Adipocyte (in vitro differentiated cells): Measurements from ENCODE around the gene MEPCE.

Experiments
- DNase-seq: peaks from one replicate; pipeline ENCODE4 v3.0.0-alpha.2; 2015; ENCODE audit warnings: low read depth
- H3K27me3 ChIP-seq: replicated peaks from 2 replicates; pipeline ENCODE4 v1.7.0; 2013; ENCODE audit warnings: mild to moderate bottlenecking, low read length, moderate library complexity; ENCODE audit not compliant: control insufficient read depth, insufficient read depth
- H3K36me3 ChIP-seq: 2 replicates; pipeline ENCODE4 v1.7.0; 2013; ENCODE audit warnings: low read length, mild to moderate bottlenecking, moderate library complexity; ENCODE audit not compliant: control insufficient read depth, insufficient read depth, severe bottlenecking
- H3K4me1 ChIP-seq: 2 replicates; pipeline ENCODE4 v1.7.0; 2013; ENCODE audit warnings: mild to moderate bottlenecking, low read length, moderate library complexity; ENCODE audit not compliant: control insufficient read depth, insufficient read depth
- H3K4me3 ChIP-seq: 2 replicates; pipeline ENCODE4 v1.7.0; 2013; ENCODE audit warnings: mild to moderate bottlenecking, low read length, moderate library complexity
- H3K9ac ChIP-seq: 2 replicates; pipeline ENCODE4 v1.7.0; 2013; ENCODE audit warnings: mild to moderate bottlenecking, low read length, moderate library complexity
- H3K9me3 ChIP-seq: 2 replicates; pipeline ENCODE4 v1.7.0; 2013; ENCODE audit warnings: mild to moderate bottlenecking, low read length, moderate library complexity; ENCODE audit not compliant: control insufficient read depth

Gene MEPCE

GRCh38 chr7:100411101-100411500 is 18.5 kb upstream of the MEPCE start:
- no peak for DNase-seq
- peaks cover 4% of the 10 kb centered on the region for H3K36me3 ChIP-seq
- peaks cover 13% of the 10 kb centered on the region for H3K27me3 ChIP-seq

DNA sequence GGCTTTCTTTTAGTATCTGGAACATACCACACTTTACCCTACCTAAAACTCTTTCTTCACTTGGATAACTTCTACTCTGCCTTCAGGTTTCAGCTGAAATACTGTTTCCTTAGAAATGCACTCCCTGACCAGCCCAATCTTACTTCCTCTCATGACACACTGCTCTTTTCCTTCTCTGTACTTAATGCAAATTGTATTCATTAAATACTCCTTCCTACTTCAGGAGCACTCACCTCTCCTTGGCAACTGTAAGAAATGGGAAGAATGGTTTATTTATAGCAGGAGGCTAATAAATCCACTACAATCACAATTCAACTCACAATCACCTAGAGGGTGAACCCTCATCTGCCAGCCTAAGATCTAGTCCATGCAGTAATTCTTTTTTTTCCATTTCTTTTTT is 16.3 kb upstream of the MEPCE start:
- Histone ChIP-seq H3K4me1 (no peaks in the 10 kb centered on the region), H3K9me3 (no peaks in the 10 kb centered on the region), H3K9ac (no peak overlapping the region), H3K4me3 (no peak overlapping the region), H3K27me3 (peaks cover 13% of the 10 kb centered on the region), H3K36me3 (peaks cover 4% of the 10 kb centered on the region)
- no peak for DNase-seq

More at GRCh38 chr7:100411101-100411500, 18.5 kb upstream of the MEPCE start:
- Histone ChIP-seq H3K9me3 (no peaks in the 10 kb centered on the region), H3K4me3 (no peak overlapping the region), H3K9ac (no peak overlapping the region), H3K4me1 (peaks cover 13% of the 10 kb centered on the region)

DNA sequence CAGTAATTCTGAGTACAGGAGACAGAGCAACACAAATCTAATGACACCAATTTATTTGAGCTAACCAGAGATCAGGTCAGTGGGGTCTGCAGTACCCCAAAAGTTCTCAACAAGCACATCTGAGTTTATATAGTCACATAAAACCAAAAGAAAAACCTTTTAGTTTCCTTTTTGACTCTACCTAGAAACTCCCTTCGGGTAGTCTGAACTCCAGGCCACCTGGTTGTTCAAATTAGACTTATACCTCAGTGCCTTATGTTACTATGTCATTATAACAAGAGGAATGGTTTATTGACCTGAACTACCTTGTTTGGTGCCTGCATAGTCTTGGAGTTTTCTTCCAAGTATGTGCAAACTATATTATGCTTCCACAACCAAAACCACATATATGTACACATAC is 15.7 kb upstream of the MEPCE start:
- peaks cover 1% of the 10 kb centered on the region for H3K4me1 ChIP-seq
- H3K36me3 ChIP-seq, result peaks cover 4% of the 10 kb centered on the region
- no peak overlapping the region for H3K4me3 ChIP-seq
- peaks cover 13% of the 10 kb centered on the region for H3K27me3 ChIP-seq
- DNase-seq, result no peak
- no peaks in the 10 kb centered on the region for H3K9me3 ChIP-seq
- H3K9ac ChIP-seq, result no peak overlapping the region

- Histone ChIP-seq H3K36me3 (peaks cover 4% of the 10 kb centered on the region), H3K9me3 (no peaks in the 10 kb centered on the region), H3K4me3 (no peak overlapping the region), H3K27me3 (peaks cover 4% of the 10 kb centered on the region), H3K4me1 (peaks cover 14% of the 10 kb centered on the region), H3K9ac (no peak overlapping the region)
- no peak for DNase-seq
These were observed 14.2 kb upstream of the MEPCE start for GRCh38 chr7:100415448-100415847.

GRCh38 chr7:100418930-100419659 is 10.5 kb upstream of the MEPCE start:
- H3K4me1 ChIP-seq, result peaks cover 14% of the 10 kb centered on the region
- no peak overlapping the region for H3K9ac ChIP-seq
- H3K9me3 ChIP-seq, result no peaks in the 10 kb centered on the region
- H3K4me3 ChIP-seq, result no peak overlapping the region
- H3K36me3 ChIP-seq, result peaks cover 4% of the 10 kb centered on the region
- no peaks in the 10 kb centered on the region for H3K27me3 ChIP-seq
- peak; percentile 53 for DNase-seq

GRCh38 chr7:100419660-100420226 is 9.9 kb upstream of the MEPCE start:
- Histone ChIP-seq H3K4me1 (peaks cover 14% of the 10 kb centered on the region), H3K27me3 (no peaks in the 10 kb centered on the region), H3K36me3 (peaks cover 4% of the 10 kb centered on the region), H3K4me3 (no peak overlapping the region), H3K9me3 (no peaks in the 10 kb centered on the region), H3K9ac (no peak overlapping the region)
- no peak for DNase-seq

DNA sequence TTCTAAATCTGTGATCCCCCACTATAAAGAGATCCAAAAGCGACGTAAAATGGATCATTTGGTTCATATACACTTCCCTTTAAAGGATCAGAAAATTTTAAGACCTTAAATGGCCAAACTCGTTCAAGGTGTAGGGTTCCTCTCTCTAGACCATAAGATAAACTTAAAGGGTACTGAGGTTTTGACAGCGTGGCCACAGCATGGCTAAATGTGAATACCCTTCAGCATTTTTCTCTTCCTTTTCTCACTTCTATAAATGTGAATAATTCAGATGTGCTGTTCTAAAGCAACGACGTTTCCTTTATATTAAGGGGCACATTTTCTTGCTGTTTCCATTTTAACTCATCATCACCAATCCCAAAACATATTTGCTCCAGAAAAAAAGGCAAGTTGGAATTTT is 6.3 kb upstream of the MEPCE start:
- H3K27me3 ChIP-seq, result no peaks in the 10 kb centered on the region
- H3K9me3 ChIP-seq, result no peaks in the 10 kb centered on the region
- no peak for DNase-seq
- H3K9ac ChIP-seq, result no peak overlapping the region
- peaks cover 20% of the 10 kb centered on the region for H3K4me1 ChIP-seq
- H3K4me3 ChIP-seq, result no peak overlapping the region
- H3K36me3 ChIP-seq, result no peaks in the 10 kb centered on the region

GRCh38 chr7:100425347-100425746 is 4.3 kb upstream of the MEPCE start:
- Histone ChIP-seq H3K9me3 (no peaks in the 10 kb centered on the region), H3K4me3 (no peak overlapping the region), H3K4me1 (peaks cover 5% of the 10 kb centered on the region), H3K27me3 (no peaks in the 10 kb centered on the region), H3K36me3 (no peaks in the 10 kb centered on the region), H3K9ac (no peak overlapping the region)
- no peak for DNase-seq

DNA sequence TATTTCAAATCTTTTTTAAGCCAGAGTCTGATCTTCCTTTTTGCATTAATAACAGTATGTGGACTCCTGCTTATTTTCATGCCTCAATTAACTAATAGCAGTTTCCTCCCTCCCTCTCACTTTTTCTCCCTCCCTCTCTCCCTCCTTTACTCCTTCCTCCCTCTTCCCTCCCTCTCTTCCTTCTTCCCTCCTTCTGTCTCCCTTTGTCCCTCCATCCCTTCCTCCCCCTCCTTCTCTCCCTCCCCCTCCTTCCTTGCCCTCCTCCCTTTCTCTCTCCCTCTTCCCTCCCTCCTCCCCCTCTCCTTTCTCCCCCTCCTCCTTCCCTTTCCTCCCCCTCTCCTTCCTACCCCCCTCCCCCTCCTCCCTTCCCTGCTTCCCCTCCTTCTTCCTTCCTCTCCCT is 3.1 kb upstream of the MEPCE start:
- H3K9ac ChIP-seq, result no peak overlapping the region
- no peak overlapping the region for H3K4me3 ChIP-seq
- no peaks in the 10 kb centered on the region for H3K9me3 ChIP-seq
- DNase-seq, result no peak
- peaks cover 17% of the 10 kb centered on the region for H3K4me1 ChIP-seq
- no peaks in the 10 kb centered on the region for H3K27me3 ChIP-seq
- peaks cover 1% of the 10 kb centered on the region for H3K36me3 ChIP-seq

DNA sequence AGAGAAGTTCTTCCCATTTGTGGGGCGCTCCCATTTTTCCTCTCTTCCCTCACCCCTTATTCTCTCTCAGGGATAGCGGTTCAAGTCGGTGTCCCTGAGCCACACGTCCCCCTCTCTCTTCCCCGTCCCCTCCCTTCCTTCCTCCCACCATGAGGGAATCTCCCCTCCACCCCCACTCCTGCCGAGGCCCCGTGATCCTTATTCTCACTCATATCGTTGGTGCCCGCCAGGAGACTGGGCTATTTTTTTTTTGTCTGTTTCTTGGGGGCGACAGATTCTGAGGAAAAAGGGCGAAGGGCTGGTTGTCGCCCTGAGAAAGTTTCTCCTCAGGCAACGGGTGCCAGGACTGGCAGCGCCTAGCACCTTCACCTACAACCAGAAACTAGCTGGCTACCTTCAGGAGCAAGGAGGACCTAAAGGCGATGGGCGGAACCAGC is 1.9 kb upstream of the MEPCE start:
- no peaks in the 10 kb centered on the region for H3K9me3 ChIP-seq
- H3K9ac ChIP-seq, result peak overlapping the region; percentile 95
- no peak for DNase-seq
- no peaks in the 10 kb centered on the region for H3K27me3 ChIP-seq
- H3K36me3 ChIP-seq, result peaks cover 11% of the 10 kb centered on the region
- H3K4me1 ChIP-seq, result peaks cover 28% of the 10 kb centered on the region
- peak overlapping the region; percentile 98 for H3K4me3 ChIP-seq

- peak; percentile 98 for DNase-seq
- Histone ChIP-seq H3K9ac (peak within 1 kb of the TSS; percentile 95), H3K4me3 (peak within 1 kb of the TSS; percentile 98), H3K9me3 (no peaks in the 10 kb centered on the region), H3K4me1 (peaks cover 28% of the 10 kb centered on the region), H3K27me3 (no peaks in the 10 kb centered on the region), H3K36me3 (peaks cover 17% of the 10 kb centered on the region)
These were observed 1.2 kb upstream of the MEPCE start, which contains the start of gene ZCWPW1 for GRCh38 chr7:100428199-100428966. TSS of gene ZCWPW1 (minus strand) at chr7:100428703. CDS start at chr7:100420649, 8,054 bp downstream.
